GM21576 (cell line): ENCODE data around the gene PRCD.

Experiments used
- ATAC-seq: cut with Tn5 transposase; IDR thresholded peaks from one replicate; pipeline ENCODE4 v1.9.1; 2021; ENCODE audit warnings: mild to moderate bottlenecking, moderate library complexity; ENCODE audit not compliant: unreplicated experiment

The PRCD gene, protein sequence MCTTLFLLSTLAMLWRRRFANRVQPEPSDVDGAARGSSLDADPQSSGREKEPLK

DNA sequence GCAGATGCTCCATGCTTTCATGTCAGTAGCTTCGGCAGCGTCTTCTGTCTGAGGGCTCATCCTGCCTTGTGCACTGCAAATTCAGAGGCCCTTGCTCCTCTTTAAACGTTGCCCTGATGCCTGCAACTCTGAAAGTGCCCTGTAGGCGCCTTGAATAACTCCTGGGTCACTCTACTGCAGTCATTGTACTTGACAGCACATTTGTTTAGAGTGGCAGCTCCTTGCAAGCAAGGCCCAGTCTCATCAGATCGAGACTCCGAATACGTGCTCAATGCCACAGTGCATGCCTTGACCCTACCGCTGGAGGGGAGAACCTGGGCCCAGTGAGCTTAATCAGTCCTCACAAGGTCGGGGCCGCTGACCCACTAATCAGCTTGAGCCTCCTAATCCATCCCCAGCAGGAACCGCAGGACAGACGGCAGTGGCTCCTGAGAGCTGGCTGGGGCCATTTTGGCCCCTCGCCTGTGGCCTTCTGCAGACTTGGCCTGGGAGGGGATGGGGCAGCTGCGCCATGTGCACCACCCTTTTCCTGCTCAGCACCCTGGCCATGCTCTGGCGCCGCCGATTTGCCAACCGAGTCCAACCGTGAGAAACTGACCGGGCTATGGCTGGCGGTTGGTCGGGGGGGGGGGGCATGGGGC lies at the start of gene PRCD:
Gene PRCD (plus strand): TSS at position 414 of the 641 bp plus-strand sequence. CDS start 98 bp downstream, at position 512.
- ATAC-seq = no peak

DNA sequence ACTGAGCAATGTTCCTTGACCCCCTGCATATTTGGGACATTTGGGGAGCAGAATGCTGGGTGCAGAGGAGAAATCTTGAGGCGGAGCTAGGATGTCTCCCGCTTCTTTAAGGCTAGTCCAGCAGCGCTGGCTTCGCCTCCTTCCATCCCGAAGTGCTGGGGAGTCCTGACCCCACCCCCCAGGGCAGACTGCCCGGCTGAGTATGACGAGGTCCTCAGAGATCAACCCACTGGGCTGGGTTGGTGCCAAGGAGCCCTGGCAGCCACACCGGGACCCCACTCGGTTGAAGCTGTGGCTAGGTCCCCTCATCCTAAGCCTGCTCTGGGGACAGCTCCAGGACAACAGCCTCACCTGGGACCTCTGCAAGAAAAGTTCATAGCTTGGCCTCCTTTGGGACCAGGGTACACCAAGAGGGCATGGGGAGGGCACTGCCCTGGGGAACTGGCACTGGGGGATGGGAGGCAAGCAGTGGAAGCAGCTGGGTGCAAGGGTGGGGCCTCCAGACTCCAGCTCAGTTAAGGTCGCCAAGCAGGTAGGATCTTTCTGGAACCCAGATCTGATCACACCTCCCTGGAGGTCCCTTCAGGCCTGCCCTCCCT lies 49.6 kb upstream of the PRCD start:
- ATAC-seq = no peak

DNA sequence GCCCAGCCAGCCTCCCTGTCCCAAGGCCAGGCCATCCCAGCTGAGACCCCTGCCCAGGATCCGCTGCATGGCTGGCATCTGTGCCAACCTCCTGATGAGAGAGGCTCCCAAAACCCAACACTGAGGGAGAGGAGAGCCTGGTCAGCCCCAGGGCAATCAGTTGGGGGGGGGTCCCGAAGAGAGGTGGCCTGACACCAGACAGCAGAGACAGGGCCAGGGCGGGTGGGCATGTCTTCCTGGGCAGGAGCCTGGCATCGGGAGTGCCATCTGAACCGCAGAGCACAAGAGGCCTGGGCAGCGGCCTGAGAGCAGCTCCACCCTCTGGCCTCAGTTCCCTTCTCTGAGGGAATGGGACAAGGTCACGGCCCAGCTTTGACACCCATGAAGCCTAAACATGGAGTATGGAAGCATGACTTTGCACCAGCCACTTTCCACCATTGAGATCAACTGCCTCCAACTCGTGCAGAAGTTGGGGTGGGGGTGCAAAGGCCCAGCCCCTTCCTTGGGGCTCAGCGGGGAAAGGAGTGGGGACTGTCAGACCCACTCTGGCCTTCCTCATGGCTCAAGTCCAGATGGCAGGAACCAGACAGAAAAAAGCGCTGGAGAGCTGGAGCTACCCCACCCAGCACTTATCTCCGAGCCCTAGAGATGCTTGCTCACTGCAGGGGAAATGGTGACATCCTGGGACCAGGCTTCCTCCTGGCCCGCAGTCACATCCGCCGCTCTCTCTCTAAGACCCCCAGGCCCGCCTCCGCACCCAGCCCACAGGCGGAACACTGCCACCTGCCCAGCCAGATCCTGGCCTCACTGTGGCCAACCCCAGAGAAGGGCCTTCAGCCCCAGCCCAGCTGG lies 48.3 kb upstream of the PRCD start:
- no peak for ATAC-seq

DNA sequence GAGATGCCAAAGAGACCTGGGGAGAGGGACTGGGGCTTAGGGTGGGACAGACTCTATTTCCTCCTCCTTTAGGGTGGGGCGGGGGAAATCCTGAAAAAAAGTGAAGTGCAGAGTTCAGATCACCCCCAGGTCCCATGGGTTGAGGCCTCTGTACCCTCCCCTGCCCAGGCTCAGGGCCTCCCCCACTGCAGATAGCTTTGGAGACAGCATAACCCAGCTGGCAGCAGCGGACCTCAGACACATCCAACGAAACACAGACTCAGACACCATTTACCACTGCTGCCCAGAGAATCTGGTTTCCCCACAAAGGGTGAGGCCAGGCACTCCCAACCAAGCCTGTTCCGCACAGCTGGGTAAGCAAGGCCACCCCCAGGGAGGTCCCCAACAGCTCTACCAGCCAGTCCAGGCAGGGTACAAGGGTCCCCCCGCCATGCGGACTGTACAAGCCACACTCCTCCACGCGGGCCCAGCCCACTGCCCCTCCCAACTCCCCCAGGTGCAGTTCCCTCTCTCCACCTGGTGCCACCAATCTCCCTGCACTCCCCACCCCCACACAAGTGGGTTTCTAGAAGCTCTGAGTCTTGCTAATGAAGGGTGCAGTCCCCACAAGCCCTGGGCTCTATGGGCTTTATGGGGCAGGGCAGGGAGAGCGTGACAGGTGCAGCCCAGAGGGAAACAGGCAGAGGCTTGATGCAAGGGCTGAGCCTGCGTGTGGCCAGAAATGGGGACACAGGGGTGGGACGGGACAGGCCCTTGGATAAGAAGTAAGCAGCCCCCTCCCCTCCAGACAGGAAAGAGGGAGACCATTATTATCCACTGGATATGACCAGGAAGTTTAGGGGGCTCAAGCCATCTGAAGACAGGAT lies 47.5 kb upstream of the PRCD start:
- peak; percentile 40 for ATAC-seq

DNA sequence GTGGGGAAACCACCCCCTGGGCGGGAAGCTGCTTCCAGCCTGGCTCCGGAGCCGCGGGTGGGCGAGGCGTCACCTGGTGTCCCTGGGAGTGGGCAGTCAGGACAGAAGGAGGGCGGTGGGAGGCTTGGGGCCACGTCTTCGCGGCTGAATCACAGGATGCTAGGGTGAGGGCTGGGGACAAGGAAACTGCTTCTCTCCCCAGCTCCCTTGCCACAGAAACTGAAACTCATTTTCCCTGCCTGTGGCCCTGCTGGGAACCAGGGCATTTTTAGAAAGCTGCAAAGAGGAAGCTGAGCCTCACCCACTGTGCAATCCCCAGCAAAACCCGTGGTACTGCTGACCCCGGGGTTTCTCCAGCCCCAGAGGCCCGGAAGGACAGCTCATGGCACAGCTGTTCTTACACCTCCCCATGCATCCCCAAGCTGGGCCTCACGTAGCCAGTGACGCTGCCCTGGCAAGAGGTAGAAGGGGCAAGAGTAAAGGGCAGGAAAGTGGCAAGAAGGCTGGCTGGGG lies 46.8 kb upstream of the PRCD start:
- peak; percentile 28 for ATAC-seq

DNA sequence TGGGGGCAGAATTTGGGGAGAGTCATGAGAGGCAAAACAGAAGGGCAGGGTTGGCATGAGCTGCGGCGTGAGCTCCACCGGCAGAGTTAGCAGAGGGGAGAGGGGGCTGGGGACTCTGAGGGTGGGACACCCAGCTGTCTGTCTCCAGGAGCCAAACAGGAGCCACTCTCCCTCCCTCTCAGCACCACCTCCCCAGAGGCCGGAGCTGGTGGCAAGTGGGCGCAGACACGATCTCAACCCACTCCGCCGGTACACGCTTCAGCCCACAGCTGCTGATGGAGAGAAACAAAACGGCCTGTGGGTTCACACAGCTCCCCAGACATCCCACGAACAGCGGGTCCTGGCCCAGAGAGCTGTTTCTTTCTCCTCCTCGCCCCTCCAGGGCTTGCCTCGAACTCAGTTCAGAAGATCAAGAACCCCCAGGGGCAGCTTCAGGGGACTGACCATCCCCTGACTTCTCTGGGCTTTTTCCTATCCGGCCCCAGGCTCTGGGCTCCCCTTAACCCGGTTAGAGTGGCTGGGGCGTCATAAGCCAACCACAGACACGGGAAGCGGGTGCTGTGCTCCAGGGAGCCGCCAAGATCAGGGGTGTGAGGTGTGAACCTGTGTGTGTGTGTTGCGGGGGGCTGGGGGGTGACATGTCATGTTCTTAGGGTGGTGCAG lies 46.2 kb upstream of the PRCD start:
- ATAC-seq = no peak

DNA sequence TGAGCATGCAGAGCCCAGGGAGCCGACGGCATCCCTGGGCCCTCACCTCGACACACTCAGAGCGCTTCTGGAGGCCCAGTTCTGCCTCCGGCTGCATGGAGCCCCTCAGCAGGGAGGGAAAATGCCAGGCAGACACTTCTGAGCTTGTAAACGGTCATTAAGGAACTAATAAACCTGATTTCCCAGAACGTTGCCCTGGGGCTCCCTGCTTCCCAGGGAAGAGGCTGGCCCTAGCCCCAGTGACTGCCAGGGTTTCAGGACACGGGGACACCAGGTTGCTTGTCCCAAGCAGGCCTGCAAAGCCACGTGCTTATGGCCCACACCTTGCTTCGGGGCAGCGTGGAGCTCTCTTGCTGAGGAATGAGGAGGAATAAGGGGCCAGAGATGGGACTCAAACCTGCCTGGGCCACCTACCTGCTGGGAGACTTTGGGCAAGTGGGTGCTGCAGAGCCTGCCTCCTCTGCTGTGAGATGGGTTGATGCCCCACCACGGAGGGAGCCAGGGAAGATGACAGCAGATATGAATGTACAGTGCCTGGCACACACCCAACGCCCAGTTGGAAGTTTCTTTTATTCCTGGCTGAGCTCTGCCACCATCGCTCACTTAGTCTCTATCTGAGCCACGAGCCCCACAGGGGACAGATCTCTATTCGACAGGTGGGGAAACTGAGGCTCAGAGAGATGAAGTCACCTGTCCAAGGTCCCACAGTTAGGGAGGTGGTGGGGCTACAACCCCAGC lies 44.0 kb upstream of the PRCD start:
- ATAC-seq = no peak

DNA sequence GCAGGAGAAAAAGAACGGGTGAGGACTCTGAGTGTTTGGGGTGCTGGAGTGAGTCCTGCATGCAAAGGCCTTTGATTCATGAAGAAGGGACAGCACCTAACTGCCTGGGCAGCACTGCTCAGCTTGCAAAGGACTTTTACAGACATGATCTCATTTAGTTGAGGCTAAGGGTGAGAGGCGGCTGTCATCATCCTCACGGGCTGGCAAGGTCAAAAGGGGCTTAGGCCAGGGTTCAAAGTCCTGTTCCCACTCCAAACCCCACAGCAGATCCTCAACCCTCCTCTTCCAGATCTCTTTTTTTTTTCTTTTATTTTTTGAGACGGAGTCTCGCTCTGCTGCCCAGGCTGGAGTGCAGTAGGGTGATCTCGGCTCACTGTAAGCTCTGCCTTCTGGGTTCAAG lies 43.4 kb upstream of the PRCD start:
- ATAC-seq = no peak

DNA sequence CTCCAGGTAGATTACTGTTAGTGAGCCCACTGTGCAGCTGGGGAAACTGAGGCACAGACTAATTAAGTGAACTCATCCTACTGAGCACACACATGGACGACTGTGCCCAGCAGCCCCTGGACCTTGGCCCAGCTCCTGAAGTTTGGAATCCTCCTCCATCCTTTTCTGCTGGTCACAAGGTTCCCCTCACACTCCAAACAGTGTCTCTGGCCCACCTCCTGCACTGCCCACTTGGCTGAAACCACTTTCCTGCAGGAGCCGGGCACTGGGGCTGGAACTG lies 42.2 kb upstream of the PRCD start:
- ATAC-seq = no peak

DNA sequence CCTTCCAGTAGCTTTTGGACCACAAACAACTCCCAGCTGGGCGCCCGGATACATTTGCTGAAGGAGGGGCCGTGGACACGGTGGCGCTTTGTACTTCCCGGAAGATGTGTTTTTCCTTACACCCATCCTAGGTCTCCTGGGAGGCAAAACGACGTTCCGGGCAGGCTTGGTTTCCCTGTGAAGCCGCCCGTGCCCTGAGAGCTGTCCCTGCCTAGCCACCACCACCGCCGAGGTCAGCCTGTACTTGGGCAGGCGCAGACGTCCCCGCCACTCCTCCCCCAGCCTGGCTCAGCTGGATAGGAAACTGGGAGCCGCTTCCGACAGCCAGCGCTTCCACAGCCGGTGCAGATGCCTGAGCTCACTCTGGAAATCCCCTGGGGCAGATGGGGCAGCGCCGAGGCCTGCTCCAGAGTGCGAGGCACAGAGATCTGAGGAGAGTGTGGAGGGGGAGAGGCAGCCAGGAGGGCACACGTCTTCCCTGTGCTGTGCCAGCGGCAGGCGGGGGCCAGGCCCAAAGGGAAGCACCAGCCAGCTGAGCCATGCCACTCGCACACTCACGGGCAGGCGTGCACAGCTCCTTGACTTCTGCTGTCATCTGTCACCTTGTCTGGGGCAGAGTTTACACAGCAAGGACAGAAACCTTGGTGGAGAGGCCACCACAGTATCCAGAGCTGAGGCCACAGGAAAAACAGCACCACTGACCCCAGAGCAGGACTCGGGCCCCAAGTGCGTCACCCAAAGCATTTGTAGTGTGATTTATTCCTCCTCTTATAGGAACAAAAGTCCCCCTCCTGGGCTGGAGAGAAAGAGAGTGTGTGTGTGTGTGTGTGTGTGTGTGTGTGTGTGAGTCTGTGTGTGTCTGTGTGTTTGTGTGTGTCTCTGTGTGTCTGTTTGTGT lies 41.6 kb upstream of the PRCD start:
- no peak for ATAC-seq

DNA sequence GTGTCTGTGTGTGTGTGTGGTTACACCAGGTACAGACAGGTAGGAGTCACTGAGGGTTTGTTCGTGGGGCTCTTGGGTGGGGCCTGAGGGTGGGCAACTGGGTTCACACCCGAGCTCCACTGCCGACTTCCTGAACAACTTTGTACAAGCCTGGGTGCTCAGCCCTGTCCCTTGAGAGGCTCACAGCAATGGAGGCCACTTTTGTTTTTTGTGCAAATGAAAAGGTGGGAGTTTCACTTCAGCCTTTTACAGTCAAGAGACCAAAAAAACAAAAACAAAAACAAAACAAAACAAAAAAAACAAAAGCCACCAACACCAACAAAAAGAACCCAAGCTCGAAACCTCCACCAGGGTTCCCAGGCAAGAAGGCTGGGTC lies 41.0 kb upstream of the PRCD start:
- ATAC-seq = no peak

DNA sequence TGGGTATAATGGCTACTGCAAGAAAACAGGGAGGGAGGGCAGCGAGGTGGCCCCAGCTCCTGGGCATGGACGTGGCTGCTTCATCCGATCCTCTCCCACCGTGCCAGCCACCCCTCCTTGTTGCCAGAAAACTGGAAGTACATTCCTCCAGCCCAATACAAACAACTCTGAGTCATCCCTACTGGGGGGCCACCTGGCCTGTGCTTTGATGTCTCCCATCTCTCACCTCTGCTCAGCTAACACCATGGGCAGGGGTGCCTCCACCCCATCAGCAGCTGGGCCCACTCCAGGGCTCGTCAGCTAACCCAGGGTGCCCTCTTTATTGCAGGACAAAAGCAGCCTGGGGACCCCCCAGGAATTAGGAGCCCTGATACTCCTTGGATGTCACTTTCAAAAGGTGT lies 40.6 kb upstream of the PRCD start:
- ATAC-seq = no peak

DNA sequence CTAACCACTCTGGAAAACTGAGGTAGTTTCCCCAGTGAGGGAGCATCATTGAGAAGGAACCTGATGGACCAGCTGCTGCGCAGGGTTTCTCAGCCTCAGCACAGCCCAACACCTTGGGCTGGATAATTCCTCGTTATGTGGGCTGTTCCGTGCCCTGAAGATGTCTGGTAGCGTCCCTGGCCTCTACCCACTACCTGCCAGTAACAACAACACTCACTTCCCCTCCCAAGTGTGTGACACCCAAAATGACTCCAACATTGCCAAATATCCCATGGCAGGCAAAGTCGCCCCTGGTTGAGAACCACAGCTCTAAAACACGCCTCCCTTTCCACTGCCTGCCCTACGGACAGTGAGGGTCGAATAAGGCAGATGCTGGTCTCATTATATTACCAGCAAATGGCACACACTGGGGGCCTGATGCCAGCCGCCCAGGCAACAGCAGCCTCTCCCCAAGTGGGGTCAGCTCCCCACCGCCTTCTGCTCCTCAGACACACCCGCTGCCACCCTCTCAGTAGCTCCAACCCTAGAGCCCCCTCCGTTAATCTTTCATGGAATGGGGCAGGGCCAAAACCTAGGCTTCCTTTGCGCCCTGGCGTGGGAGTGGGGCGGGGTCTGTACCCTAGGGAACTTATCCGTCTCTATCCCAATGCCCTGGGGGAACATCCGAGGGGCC lies 39.6 kb upstream of the PRCD start:
- no peak for ATAC-seq

DNA sequence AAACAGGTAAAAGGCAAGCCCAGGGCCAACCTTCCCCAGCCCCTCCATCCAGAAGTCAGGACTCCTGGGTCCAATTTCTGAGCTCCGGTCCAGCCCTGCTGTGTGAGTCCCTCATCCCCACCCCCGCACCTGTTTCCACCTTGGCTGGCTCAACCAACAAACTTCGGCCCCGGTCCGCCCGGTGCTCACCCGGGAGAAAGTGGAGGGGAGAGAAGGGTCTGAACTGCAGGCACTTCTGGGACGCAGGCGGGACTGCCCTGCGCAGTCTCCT lies 39.2 kb upstream of the PRCD start:
- ATAC-seq = no peak

DNA sequence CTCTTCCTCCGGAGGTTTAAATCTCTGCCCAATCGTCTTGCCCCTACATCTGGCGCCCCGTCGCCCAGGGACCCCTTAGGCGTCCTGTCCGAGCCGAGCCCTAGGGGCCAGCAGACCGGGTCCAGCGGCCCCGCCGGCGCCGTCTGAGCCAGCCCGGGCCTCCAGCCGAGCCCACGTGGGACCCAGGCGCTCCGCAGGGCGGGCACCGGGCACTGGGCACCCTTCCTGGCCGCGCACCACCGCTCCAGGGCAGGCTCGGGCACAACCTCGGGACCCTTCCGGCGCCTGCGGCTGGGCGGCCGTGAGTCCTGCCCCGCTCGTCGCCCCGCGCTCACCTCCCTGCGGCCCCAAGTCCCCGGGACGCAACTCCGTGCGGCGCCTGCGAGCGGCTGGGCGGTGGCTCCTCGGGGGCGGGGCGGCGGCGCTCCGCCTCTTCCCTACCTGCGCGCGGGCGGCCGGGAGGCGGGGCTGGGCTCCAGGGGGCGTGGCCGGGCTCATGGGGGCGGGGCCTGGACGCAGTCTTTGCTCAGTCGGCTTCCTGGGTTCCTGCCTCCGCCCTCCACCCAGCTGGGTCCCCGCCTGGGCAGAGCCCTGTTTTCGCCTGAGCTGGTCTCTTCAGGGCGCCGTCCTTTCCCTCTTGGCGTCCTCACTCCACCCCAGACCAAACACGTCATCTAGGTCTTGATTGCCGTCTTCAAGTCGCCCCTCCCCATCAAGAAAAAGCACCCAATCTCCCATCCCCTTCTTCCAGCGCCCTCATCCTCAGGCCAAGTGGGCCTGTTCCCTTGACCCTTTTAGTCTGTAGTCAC lies 38.6 kb upstream of the PRCD start, which contains the start of gene RHBDF2:
Gene RHBDF2 (minus strand): TSS at position 406 of the 809 bp plus-strand sequence. CDS start 19,899 bp downstream, outside the sequence.
- ATAC-seq = peak; percentile 62

DNA sequence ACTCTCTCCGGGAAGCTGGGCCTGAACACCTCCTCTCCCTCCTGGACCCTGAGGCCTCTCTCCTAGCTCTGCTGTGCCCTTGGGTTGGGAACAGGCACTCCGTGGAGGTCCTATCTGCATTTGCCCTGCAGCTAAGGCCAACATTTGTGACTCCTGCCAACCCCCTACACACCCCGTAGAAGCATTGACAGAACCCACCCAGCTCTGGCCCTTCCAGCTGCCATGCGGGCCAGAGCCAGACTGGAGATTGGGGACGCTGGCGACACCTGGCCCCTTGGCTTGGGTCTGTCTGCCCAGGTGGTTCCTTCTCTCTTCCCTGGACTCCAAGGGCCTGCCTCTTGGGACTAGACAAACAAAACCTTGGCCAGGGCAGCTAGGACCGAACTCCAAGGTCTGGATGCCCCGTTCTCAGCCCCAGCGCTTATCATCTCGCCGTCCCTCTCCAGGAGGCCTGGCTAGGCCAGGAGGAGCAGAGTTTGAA lies 38.0 kb upstream of the PRCD start:
- no peak for ATAC-seq
